T-helper 17 cell (primary cell): Measurements from ENCODE around the gene NR3C1. TPM values are rescaled to one million over a fixed set of nuclear protein-coding genes. Genes with fewer than 3 reads are reported as not detected.
A peak's percentile ranks its signal among the peaks of the same experiment; 100 is the strongest.

ENCODE experiments used
- ATAC-seq: fragments of 150-1000 bp; cut with Tn5 transposase; 2 replicates; pipeline ENCODE4 v1.10.0; 2021; ENCODE audit warnings: mild to moderate bottlenecking, moderate library complexity
- DNase-seq, 3 donors: peaks; one replicate each; pipeline versions ENCODE4 v3.0.0 to v3.0.0-alpha.2; 2020 to 2021
- H3K9me3 ChIP-seq: one replicate; pipeline ENCODE4 v1.7.0; 2013; ENCODE audit warnings: low read length, mild to moderate bottlenecking; ENCODE audit not compliant: control insufficient read depth, poor library complexity, severe bottlenecking
- H3K27ac Mint-ChIP-seq: one replicate; pipeline ENCODE4 v1.8.0; 2022; ENCODE audit warnings: mild to moderate bottlenecking, moderate library complexity, mixed read lengths
- H3K27me3 Mint-ChIP-seq: one replicate; pipeline ENCODE4 v1.8.0; 2022; ENCODE audit warnings: mixed read lengths
- H3K36me3 Mint-ChIP-seq: one replicate; pipeline ENCODE4 v1.8.0; 2022; ENCODE audit warnings: low read depth, mixed read lengths
- H3K4me1 Mint-ChIP-seq: one replicate; pipeline ENCODE4 v1.8.0; 2022; ENCODE audit warnings: mild to moderate bottlenecking, mixed read lengths
- H3K4me3 Mint-ChIP-seq: one replicate; pipeline ENCODE4 v1.8.0; 2022; ENCODE audit warnings: mild to moderate bottlenecking, moderate library complexity, mixed read lengths
- total RNA-seq, 4 donors: library from RNA in 2 of 4; stranded (reverse) in 2 of 4; gene quantifications; one replicate each; pipeline ENCODE4 v1.2.3 and lab custom pipeline; 2022 to 2026

Gene NR3C1
- total RNA-seq, 2 donors from 2014 or later = 118 to 133 TPM

GRCh38 chr5:143413958-143414669 lies 10.6 kb upstream of the NR3C1 start:
- DNase-seq (no peak), ATAC-seq (peak; percentile 32)
- no peaks in the 10 kb centered on the region for H3K9me3 ChIP-seq
- Mint-ChIP-seq H3K27me3 (no peaks in the 10 kb centered on the region), H3K4me3 (no peak overlapping the region), H3K27ac (peak overlapping the region; percentile 32), H3K36me3 (peaks cover 4% of the 10 kb centered on the region), H3K4me1 (peaks cover 28% of the 10 kb centered on the region)

- Mint-ChIP-seq H3K27ac (peak overlapping the region; percentile 41), H3K4me1 (peaks cover 23% of the 10 kb centered on the region), H3K4me3 (no peak overlapping the region), H3K27me3 (no peaks in the 10 kb centered on the region), H3K36me3 (peaks cover 4% of the 10 kb centered on the region)
- ATAC-seq (no peak), DNase-seq (no peak)
- H3K9me3 ChIP-seq = no peaks in the 10 kb centered on the region
These were observed 9.3 kb upstream of the NR3C1 start for GRCh38 chr5:143412661-143413342.

GRCh38 chr5:143409926-143410325 lies 6.4 kb upstream of the NR3C1 start:
- no peaks in the 10 kb centered on the region for H3K27me3 Mint-ChIP-seq
- DNase-seq (no peak), ATAC-seq (peak; percentile 28)
- H3K27ac Mint-ChIP-seq = peak overlapping the region; percentile 72
- peak overlapping the region; percentile 9 for H3K4me3 Mint-ChIP-seq
- no peaks in the 10 kb centered on the region for H3K9me3 ChIP-seq
- H3K4me1 Mint-ChIP-seq = peaks cover 22% of the 10 kb centered on the region
- peaks cover 4% of the 10 kb centered on the region for H3K36me3 Mint-ChIP-seq

- no peaks in the 10 kb centered on the region for H3K9me3 ChIP-seq
- Mint-ChIP-seq H3K27me3 (no peaks in the 10 kb centered on the region), H3K4me3 (no peak overlapping the region), H3K36me3 (peaks cover 2% of the 10 kb centered on the region), H3K27ac (peak overlapping the region; percentile 98), H3K4me1 (peaks cover 19% of the 10 kb centered on the region)
- no peak for DNase-seq
- no peak for ATAC-seq
These were observed 2.9 kb upstream of the NR3C1 start for GRCh38 chr5:143406408-143406807.

- Mint-ChIP-seq H3K4me3 (peak overlapping the region; percentile 95), H3K4me1 (peaks cover 23% of the 10 kb centered on the region), H3K36me3 (peaks cover 2% of the 10 kb centered on the region), H3K27me3 (no peaks in the 10 kb centered on the region), H3K27ac (peak overlapping the region; percentile 98)
- DNase-seq = no peak
- no peaks in the 10 kb centered on the region for H3K9me3 ChIP-seq
- no peak for ATAC-seq
These were observed 2.3 kb upstream of the NR3C1 start for GRCh38 chr5:143405849-143406098.

- no peaks in the 10 kb centered on the region for H3K27me3 Mint-ChIP-seq
- peak overlapping the region; percentile 98 for H3K27ac Mint-ChIP-seq
- peaks cover 2% of the 10 kb centered on the region for H3K36me3 Mint-ChIP-seq
- peak overlapping the region; percentile 95 for H3K4me3 Mint-ChIP-seq
- no peaks in the 10 kb centered on the region for H3K9me3 ChIP-seq
- DNase-seq (peak; percentile 85 to 86 (median 86)), ATAC-seq (peak; percentile 53)
- H3K4me1 Mint-ChIP-seq = peaks cover 28% of the 10 kb centered on the region
These were observed 1.8 kb upstream of the NR3C1 start for GRCh38 chr5:143405063-143405848.

GRCh38 chr5:143404416-143405062 lies 1.1 kb upstream of the NR3C1 start:
- Mint-ChIP-seq H3K27me3 (no peaks in the 10 kb centered on the region), H3K4me3 (peak overlapping the region; percentile 95), H3K36me3 (no peaks in the 10 kb centered on the region), H3K27ac (peak overlapping the region; percentile 98), H3K4me1 (peaks cover 30% of the 10 kb centered on the region)
- no peaks in the 10 kb centered on the region for H3K9me3 ChIP-seq
- peak; percentile 46 for ATAC-seq
- peak in 2 of 3 donors; percentile 55 to 64 for DNase-seq

- Mint-ChIP-seq H3K4me1 (peaks cover 37% of the 10 kb centered on the region), H3K4me3 (peak overlapping the region; percentile 95), H3K27ac (peak overlapping the region; percentile 89), H3K27me3 (no peaks in the 10 kb centered on the region), H3K36me3 (no peaks in the 10 kb centered on the region)
- DNase-seq (no peak), ATAC-seq (peak; percentile 12)
- no peaks in the 10 kb centered on the region for H3K9me3 ChIP-seq
These were observed 223 bp downstream of the NR3C1 start for GRCh38 chr5:143403334-143403592.

- H3K36me3 Mint-ChIP-seq = no peaks in the 10 kb centered on the region
- H3K9me3 ChIP-seq = no peaks in the 10 kb centered on the region
- peak; percentile 0 for ATAC-seq
These were observed 743 bp downstream of the NR3C1 start for GRCh38 chr5:143402553-143403333.

GRCh38 chr5:143402017-143402552 lies 1.4 kb downstream of the NR3C1 start:
- H3K27ac Mint-ChIP-seq = peak overlapping the region; percentile 89
- no peak for ATAC-seq
- peak overlapping the region; percentile 95 for H3K4me3 Mint-ChIP-seq
- no peaks in the 10 kb centered on the region for H3K27me3 Mint-ChIP-seq
- no peak for DNase-seq
- H3K4me1 Mint-ChIP-seq = peaks cover 39% of the 10 kb centered on the region
- no peaks in the 10 kb centered on the region for H3K36me3 Mint-ChIP-seq
- no peaks in the 10 kb centered on the region for H3K9me3 ChIP-seq

More at GRCh38 chr5:143402553-143403333, 743 bp downstream of the NR3C1 start:
- Mint-ChIP-seq H3K27ac (peak overlapping the region; percentile 89), H3K4me1 (peaks cover 37% of the 10 kb centered on the region), H3K4me3 (peak overlapping the region; percentile 95), H3K27me3 (no peaks in the 10 kb centered on the region)
- peak; percentile 35 to 41 (median 35) for DNase-seq

- ATAC-seq (no peak), DNase-seq (no peak)
- H3K27ac Mint-ChIP-seq = peak overlapping the region; percentile 89
- no peaks in the 10 kb centered on the region for H3K36me3 Mint-ChIP-seq
- no peaks in the 10 kb centered on the region for H3K9me3 ChIP-seq
- no peaks in the 10 kb centered on the region for H3K27me3 Mint-ChIP-seq
- H3K4me1 Mint-ChIP-seq = peaks cover 43% of the 10 kb centered on the region
- H3K4me3 Mint-ChIP-seq = peak overlapping the region; percentile 95
These were observed 2.1 kb downstream of the NR3C1 start for GRCh38 chr5:143401227-143402016.
